T-helper 1 cell treated with Interleukin-12 subunit alpha and Interleukin-12 subunit beta and Interleukin-4 antibody, amounts not matched to agents 30 μg/mL and 1 μg/mL, for 36 hours (primary cell): Measurements from ENCODE around the gene SLC7A9.

Experiments used
- H3K27ac Mint-ChIP-seq: one replicate; pipeline ENCODE4 v1.8.0; 2021; ENCODE audit warnings: mild to moderate bottlenecking, mixed read lengths
- H3K27me3 Mint-ChIP-seq: one replicate; pipeline ENCODE4 v1.8.0; 2021; ENCODE audit warnings: low read depth, mixed read lengths
- H3K36me3 Mint-ChIP-seq: one replicate; pipeline ENCODE4 v1.8.0; 2021; ENCODE audit warnings: low read depth, mixed read lengths
- H3K4me1 Mint-ChIP-seq: one replicate; pipeline ENCODE4 v1.8.0; 2021; ENCODE audit warnings: low read depth, mixed read lengths
- H3K4me3 Mint-ChIP-seq: one replicate; pipeline ENCODE4 v1.8.0; 2021; ENCODE audit warnings: mild to moderate bottlenecking, moderate library complexity, mixed read lengths
- H3K9me3 Mint-ChIP-seq: one replicate; pipeline ENCODE4 v1.8.0; 2021; ENCODE audit warnings: mixed read lengths

SLC7A9 gene

DNA sequence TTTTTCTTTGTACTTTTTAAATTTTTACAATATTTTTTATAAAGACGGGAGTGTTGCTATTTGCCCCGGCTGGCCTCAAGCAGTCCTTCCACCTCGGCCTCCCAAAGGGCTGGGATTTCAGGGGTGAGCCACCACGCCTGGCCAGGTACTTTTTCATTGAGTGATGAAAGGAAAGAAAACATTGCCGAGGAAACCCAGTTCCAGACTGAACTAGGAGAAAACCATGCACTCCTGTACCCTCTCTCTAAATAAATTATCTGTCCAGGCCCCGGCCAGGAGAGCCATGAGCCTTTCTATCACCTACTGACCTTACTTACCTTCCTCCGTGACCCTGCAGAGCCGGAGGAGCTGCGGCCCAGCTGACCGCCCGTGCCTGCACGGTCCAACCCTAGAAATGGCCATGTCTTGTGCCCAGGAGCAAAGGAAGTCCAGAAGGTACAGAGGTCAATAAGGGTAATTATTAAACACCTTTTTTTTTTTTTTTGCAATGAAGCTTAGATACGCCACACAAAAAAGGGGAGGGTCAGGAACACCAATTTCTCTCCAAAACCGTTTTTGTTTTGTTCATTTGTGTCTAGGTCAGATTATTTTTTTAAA lies at the start of gene SLC7A9:
Gene SLC7A9 (minus strand): TSS at position 399 of the 597 bp plus-strand sequence. CDS start 1,233 bp downstream, outside the sequence.
- H3K27me3 Mint-ChIP-seq: no peaks in the 10 kb centered on the region
- no peak within 1 kb of the TSS for H3K27ac Mint-ChIP-seq
- no peak within 1 kb of the TSS for H3K4me3 Mint-ChIP-seq
- H3K36me3 Mint-ChIP-seq: no peaks in the 10 kb centered on the region
- H3K4me1 Mint-ChIP-seq: no peaks in the 10 kb centered on the region
- H3K9me3 Mint-ChIP-seq: no peaks in the 10 kb centered on the region

GRCh38 chr19:32919365-32919764 lies 49.8 kb upstream of the SLC7A9 start:
- Mint-ChIP-seq H3K36me3 (peaks cover 2% of the 10 kb centered on the region), H3K27me3 (no peaks in the 10 kb centered on the region), H3K27ac (no peak overlapping the region), H3K9me3 (no peaks in the 10 kb centered on the region), H3K4me1 (no peaks in the 10 kb centered on the region), H3K4me3 (no peak overlapping the region)

DNA sequence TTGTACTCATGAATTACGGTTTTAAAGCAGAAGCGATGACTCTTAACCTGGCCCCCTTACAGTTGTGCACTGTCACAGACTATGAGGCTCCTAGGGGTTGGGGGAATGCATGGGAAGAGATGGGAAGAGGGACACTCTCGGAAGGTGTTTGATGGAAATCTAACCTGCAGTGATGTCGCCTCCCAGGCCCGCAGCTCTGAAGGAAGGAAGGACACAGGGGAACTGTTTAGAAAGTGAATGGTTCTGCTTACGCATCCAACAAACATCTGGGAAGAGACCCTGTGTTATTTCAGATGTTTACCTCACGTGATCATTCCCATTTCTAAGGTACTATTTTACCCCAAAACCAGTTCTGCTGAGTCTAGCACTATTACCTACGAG lies 48.0 kb upstream of the SLC7A9 start:
- no peaks in the 10 kb centered on the region for H3K4me1 Mint-ChIP-seq
- H3K27me3 Mint-ChIP-seq: no peaks in the 10 kb centered on the region
- H3K27ac Mint-ChIP-seq: no peak overlapping the region
- H3K36me3 Mint-ChIP-seq: peaks cover 2% of the 10 kb centered on the region
- H3K9me3 Mint-ChIP-seq: no peaks in the 10 kb centered on the region
- no peak overlapping the region for H3K4me3 Mint-ChIP-seq

- no peaks in the 10 kb centered on the region for H3K9me3 Mint-ChIP-seq
- no peak overlapping the region for H3K27ac Mint-ChIP-seq
- H3K36me3 Mint-ChIP-seq: peaks cover 2% of the 10 kb centered on the region
- no peak overlapping the region for H3K4me3 Mint-ChIP-seq
- no peaks in the 10 kb centered on the region for H3K27me3 Mint-ChIP-seq
- H3K4me1 Mint-ChIP-seq: no peaks in the 10 kb centered on the region
Observed at GRCh38 chr19:32916969-32917615, 47.5 kb upstream of the SLC7A9 start.

DNA sequence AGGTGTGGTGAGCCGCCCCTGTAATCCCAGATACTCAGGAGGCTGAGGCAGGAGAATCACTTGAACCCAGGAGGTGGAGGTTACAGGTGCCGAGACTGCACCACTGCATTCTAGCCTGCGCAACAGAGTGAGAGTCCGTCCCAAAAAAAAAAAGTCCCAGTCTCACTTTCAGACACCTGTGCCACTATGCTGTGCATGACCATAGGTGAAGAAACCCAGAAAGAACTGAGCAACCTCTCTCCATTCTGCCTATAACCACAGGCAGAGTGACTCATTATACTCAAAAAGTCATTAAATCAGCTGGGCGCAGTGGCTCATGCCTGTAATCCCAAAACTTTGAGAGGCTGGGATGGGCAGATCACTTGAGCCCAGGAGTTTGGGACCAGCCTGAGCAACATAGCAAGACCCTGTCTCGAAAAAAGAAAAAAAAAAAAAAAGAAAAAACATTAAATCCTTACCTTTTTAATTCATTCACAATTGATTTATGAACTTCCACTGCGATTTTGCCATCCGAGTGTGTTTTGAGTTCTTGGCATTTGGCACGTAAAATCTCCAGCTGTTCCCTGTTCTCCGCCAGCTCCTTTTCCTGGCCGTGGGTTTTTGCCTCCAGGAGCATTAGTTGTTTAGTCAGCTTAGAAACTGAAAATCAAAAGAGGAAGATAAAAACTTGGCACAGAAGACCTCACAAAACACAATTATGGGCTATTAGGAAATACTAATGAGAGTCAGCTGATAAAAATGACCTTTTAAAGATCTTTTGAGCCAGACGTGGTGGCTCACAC lies 45.5 kb upstream of the SLC7A9 start:
- Mint-ChIP-seq H3K9me3 (no peaks in the 10 kb centered on the region), H3K27me3 (no peaks in the 10 kb centered on the region), H3K4me3 (no peak overlapping the region), H3K36me3 (no peaks in the 10 kb centered on the region), H3K4me1 (no peaks in the 10 kb centered on the region), H3K27ac (no peak overlapping the region)

DNA sequence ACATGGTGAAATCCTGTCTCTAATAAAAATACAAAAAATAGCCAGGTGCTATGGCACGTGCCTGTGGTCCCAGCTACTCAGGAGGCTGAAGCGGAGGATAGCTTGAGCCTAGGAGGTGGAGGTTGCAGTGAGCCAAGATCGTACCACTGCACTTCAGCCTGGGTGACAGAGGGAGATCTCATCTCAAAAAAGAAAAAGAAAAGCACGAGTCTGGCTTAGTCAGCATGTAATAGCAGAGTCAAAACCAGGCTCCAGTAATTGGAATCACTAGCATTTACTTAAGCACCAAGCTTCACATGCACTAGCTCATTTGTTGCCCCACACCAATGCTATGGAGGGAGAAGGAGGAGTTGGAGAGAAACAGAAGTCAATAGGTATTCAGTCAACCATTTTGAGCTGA lies 41.9 kb upstream of the SLC7A9 start:
- peaks cover 3% of the 10 kb centered on the region for H3K36me3 Mint-ChIP-seq
- no peak overlapping the region for H3K27ac Mint-ChIP-seq
- no peaks in the 10 kb centered on the region for H3K4me1 Mint-ChIP-seq
- H3K9me3 Mint-ChIP-seq: no peaks in the 10 kb centered on the region
- H3K4me3 Mint-ChIP-seq: no peak overlapping the region
- no peaks in the 10 kb centered on the region for H3K27me3 Mint-ChIP-seq

DNA sequence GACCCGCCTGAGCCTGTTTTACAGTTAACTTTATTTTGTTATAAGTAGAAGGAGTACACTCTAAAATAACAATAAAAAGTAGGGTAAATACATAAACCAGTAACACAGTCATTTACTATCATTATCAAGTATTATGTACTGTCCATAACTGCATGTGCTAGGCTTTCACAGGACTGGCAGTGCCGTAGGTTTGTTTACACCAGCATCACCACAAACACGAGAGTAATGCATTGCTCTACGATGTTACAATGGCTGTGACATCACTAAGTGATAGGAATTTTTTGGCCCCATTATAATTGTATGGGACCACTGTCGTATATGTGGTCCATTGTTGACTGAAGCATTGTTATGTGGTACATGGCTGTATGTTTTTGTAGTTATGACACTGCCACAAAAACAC lies 41.3 kb upstream of the SLC7A9 start:
- no peaks in the 10 kb centered on the region for H3K9me3 Mint-ChIP-seq
- H3K4me1 Mint-ChIP-seq: no peaks in the 10 kb centered on the region
- H3K27me3 Mint-ChIP-seq: no peaks in the 10 kb centered on the region

GRCh38 chr19:32910094-32910493 lies 40.5 kb upstream of the SLC7A9 start:
- Mint-ChIP-seq H3K27me3 (no peaks in the 10 kb centered on the region), H3K4me1 (no peaks in the 10 kb centered on the region), H3K4me3 (no peak overlapping the region), H3K36me3 (peaks cover 3% of the 10 kb centered on the region), H3K27ac (no peak overlapping the region), H3K9me3 (no peaks in the 10 kb centered on the region)

More for the DNA sequence above, 41.3 kb upstream of the SLC7A9 start:
- peaks cover 3% of the 10 kb centered on the region for H3K36me3 Mint-ChIP-seq
- no peak overlapping the region for H3K27ac Mint-ChIP-seq
- no peak overlapping the region for H3K4me3 Mint-ChIP-seq

- Mint-ChIP-seq H3K4me1 (no peaks in the 10 kb centered on the region), H3K4me3 (no peak overlapping the region), H3K9me3 (no peaks in the 10 kb centered on the region), H3K36me3 (peaks cover 3% of the 10 kb centered on the region), H3K27ac (no peak overlapping the region), H3K27me3 (no peaks in the 10 kb centered on the region)
Observed at GRCh38 chr19:32909257-32909656, 39.7 kb upstream of the SLC7A9 start.

- no peaks in the 10 kb centered on the region for H3K9me3 Mint-ChIP-seq
- H3K27ac Mint-ChIP-seq: no peak overlapping the region
- H3K36me3 Mint-ChIP-seq: peaks cover 3% of the 10 kb centered on the region
- no peaks in the 10 kb centered on the region for H3K4me1 Mint-ChIP-seq
- no peaks in the 10 kb centered on the region for H3K27me3 Mint-ChIP-seq
- H3K4me3 Mint-ChIP-seq: no peak overlapping the region
Observed at GRCh38 chr19:32908641-32909190, 39.1 kb upstream of the SLC7A9 start.

DNA sequence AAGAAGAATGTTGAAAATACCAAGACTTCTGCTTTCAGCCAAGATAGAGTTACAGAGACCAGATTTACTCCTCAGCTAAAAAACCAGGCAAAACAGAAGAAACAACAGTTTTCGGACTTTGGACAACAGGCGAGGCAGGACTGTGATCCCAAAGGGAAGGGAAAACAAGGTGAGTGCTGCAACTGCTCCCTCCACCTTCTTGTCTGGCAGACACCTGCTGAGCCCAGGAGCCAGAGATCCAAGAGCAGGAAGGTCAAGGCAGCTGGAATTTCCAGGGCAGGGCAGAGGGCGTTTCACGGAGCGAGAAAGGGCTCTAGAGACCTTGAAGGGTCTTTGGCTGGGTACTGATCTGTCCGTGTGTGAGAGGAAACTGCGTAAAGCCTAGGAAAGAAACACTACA lies 32.9 kb upstream of the SLC7A9 start:
- Mint-ChIP-seq H3K27ac (no peak overlapping the region), H3K4me3 (no peak overlapping the region), H3K27me3 (no peaks in the 10 kb centered on the region), H3K4me1 (no peaks in the 10 kb centered on the region), H3K36me3 (peaks cover 7% of the 10 kb centered on the region), H3K9me3 (no peaks in the 10 kb centered on the region)

GRCh38 chr19:32901504-32902161 lies 32.1 kb upstream of the SLC7A9 start:
- peaks cover 10% of the 10 kb centered on the region for H3K36me3 Mint-ChIP-seq
- no peak overlapping the region for H3K27ac Mint-ChIP-seq
- no peak overlapping the region for H3K4me3 Mint-ChIP-seq
- H3K9me3 Mint-ChIP-seq: no peaks in the 10 kb centered on the region
- H3K27me3 Mint-ChIP-seq: no peaks in the 10 kb centered on the region
- H3K4me1 Mint-ChIP-seq: no peaks in the 10 kb centered on the region

DNA sequence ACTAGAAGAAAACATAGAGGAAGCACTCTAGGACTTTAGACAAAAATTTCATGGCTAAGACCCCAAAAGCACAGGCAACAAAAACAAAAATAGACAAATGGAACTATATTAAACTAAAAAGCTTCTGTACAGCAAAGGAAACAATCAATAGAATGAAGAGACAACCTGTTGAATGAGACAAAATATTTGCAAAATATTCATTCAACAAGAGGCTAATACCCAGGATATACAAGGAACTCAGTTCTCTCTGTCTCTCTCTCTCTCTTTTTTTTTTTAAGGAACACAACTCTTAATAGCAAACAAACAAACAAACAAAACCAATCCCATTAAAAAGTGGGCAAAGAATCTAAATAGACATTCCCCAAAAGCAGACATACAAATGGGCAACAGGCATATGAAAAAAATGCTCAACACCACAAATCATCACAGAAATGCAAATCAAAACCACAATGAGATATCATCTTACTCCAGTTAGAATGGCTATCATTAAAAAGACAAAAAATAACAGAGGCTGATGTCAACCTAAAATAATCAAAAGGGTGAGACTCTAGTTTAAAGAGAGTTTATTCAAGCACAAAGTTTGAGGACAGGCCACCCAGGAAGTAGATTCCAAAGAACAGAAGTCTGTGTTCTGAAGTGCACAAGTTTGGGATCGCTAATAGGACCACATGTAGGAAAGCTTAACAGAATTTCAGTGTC lies 27.1 kb upstream of the SLC7A9 start:
- H3K36me3 Mint-ChIP-seq: peaks cover 23% of the 10 kb centered on the region
- peaks cover 19% of the 10 kb centered on the region for H3K9me3 Mint-ChIP-seq
- no peak overlapping the region for H3K4me3 Mint-ChIP-seq
- H3K27ac Mint-ChIP-seq: no peak overlapping the region
- H3K4me1 Mint-ChIP-seq: peaks cover 6% of the 10 kb centered on the region
- H3K27me3 Mint-ChIP-seq: no peaks in the 10 kb centered on the region

GRCh38 chr19:32895384-32895783 lies 25.8 kb upstream of the SLC7A9 start:
- peaks cover 6% of the 10 kb centered on the region for H3K4me1 Mint-ChIP-seq
- H3K36me3 Mint-ChIP-seq: peaks cover 25% of the 10 kb centered on the region
- H3K27me3 Mint-ChIP-seq: no peaks in the 10 kb centered on the region
- peaks cover 25% of the 10 kb centered on the region for H3K9me3 Mint-ChIP-seq
- no peak overlapping the region for H3K27ac Mint-ChIP-seq
- H3K4me3 Mint-ChIP-seq: no peak overlapping the region
